Epidermal melanocyte (primary cell): Measurements from ENCODE around the gene CYB561D1.

ENCODE experiments used
- DNase-seq: peaks from one replicate; pipeline ENCODE4 v3.0.0; 2011; ENCODE audit warnings: low spot score; ENCODE audit not compliant: insufficient read length

Gene CYB561D1

GRCh38 chr1:109499661-109500536, 6.0 kb downstream of the CYB561D1 start:
- DNase-seq, result no peak

GRCh38 chr1:109500941-109501381, 7.1 kb downstream of the CYB561D1 start:
- no peak for DNase-seq

GRCh38 chr1:109501644-109502363, 7.9 kb downstream of the CYB561D1 start:
- no peak for DNase-seq

GRCh38 chr1:109502364-109502851, 8.5 kb downstream of the CYB561D1 start:
- no peak for DNase-seq

- DNase-seq, result no peak
Measured at GRCh38 chr1:109503935-109504334, 10.0 kb downstream of the CYB561D1 start.

- no peak for DNase-seq
Measured at GRCh38 chr1:109504974-109505373, 11.1 kb downstream of the CYB561D1 start.

- DNase-seq, result no peak
Measured at GRCh38 chr1:109508001-109508872, 14.3 kb downstream of the CYB561D1 start.

GRCh38 chr1:109508873-109509175, 14.9 kb downstream of the CYB561D1 start:
- DNase-seq, result no peak

GRCh38 chr1:109509176-109510134, 15.6 kb downstream of the CYB561D1 start, which contains the start of gene AMIGO1:
AMIGO1 (minus strand) TSS chr1:109509727; CDS start chr1:109508912, 815 bp downstream.
- DNase-seq, result peak; percentile 61

GRCh38 chr1:109513110-109513710, 19.3 kb downstream of the CYB561D1 start:
- DNase-seq, result no peak

- DNase-seq, result no peak
Measured at GRCh38 chr1:109514846-109515245, 21.0 kb downstream of the CYB561D1 start.

GRCh38 chr1:109516872-109517271, 23.0 kb downstream of the CYB561D1 start:
- no peak for DNase-seq

GRCh38 chr1:109517337-109517736, 23.4 kb downstream of the CYB561D1 start:
- DNase-seq, result no peak

GRCh38 chr1:109521002-109521951, 27.4 kb downstream of the CYB561D1 start:
- no peak for DNase-seq

- no peak for DNase-seq
Measured at GRCh38 chr1:109522026-109522425, 28.1 kb downstream of the CYB561D1 start.

- DNase-seq, result no peak
Measured at GRCh38 chr1:109523706-109524105, 29.8 kb downstream of the CYB561D1 start.

GRCh38 chr1:109527098-109527811, 33.4 kb downstream of the CYB561D1 start:
- DNase-seq, result no peak
